Fibroblast of villous mesenchyme (primary cell): ENCODE measurements around the gene STK38. TPM values are rescaled to one million over a fixed set of nuclear protein-coding genes. Genes with fewer than 3 reads are reported as not detected.
"Not testable (repeated sequence)": the region's sequence is repeated elsewhere in the genome, so short reads cannot be mapped to it uniquely, and the experiment has no call there.

Experiments
- DNase-seq: peaks from one replicate; pipeline ENCODE4 v3.0.0-alpha.2; 2010; ENCODE audit warnings: low read depth
- H3K4me3 ChIP-seq: 2 replicates; pipeline ENCODE4 v1.5.1; 2011; ENCODE audit warnings: low read depth, mild to moderate bottlenecking, low read length
- total RNA-seq: library from RNA; depleted of rRNA; stranded (reverse); fragments of >200 nt; gene quantifications from 2 replicates; pipeline ENCODE4 v1.2.3, GENCODE V29; 2012
- TF ChIP-seq, protein P1 (sequence below): IDR thresholded peaks from 2 replicates; pipeline ENCODE4 v1.5.1; 2012; ENCODE audit warnings: low read depth, mild to moderate bottlenecking, low read length; ENCODE audit not compliant: insufficient read depth

Gene STK38
- total RNA-seq, 1 donor: 55.3 TPM

DNA sequence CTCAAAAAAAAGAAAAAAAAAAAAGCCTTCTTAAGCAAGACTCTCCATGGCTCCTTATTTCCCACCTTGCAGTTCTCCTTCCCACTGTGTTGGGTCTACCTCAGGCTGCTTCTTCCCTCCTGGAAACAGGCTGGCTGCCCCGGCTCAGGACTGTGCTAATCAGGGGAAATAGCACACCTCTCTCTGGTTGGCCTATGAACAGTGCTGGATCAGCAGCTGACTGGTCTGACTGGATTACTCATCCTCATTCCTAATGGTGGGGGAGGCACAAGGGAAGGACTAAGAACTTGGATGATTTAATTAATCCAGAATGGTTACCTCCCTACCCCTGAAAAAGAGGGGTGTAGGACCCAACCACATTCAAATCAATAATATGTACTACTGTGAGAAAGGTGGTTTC is 43.0 kb upstream of the STK38 start:
- no peak overlapping the region for H3K4me3 ChIP-seq
- DNase-seq: peak; percentile 78
- TF ChIP-seq, protein P1, sequence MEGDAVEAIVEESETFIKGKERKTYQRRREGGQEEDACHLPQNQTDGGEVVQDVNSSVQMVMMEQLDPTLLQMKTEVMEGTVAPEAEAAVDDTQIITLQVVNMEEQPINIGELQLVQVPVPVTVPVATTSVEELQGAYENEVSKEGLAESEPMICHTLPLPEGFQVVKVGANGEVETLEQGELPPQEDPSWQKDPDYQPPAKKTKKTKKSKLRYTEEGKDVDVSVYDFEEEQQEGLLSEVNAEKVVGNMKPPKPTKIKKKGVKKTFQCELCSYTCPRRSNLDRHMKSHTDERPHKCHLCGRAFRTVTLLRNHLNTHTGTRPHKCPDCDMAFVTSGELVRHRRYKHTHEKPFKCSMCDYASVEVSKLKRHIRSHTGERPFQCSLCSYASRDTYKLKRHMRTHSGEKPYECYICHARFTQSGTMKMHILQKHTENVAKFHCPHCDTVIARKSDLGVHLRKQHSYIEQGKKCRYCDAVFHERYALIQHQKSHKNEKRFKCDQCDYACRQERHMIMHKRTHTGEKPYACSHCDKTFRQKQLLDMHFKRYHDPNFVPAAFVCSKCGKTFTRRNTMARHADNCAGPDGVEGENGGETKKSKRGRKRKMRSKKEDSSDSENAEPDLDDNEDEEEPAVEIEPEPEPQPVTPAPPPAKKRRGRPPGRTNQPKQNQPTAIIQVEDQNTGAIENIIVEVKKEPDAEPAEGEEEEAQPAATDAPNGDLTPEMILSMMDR: no peak

DNA sequence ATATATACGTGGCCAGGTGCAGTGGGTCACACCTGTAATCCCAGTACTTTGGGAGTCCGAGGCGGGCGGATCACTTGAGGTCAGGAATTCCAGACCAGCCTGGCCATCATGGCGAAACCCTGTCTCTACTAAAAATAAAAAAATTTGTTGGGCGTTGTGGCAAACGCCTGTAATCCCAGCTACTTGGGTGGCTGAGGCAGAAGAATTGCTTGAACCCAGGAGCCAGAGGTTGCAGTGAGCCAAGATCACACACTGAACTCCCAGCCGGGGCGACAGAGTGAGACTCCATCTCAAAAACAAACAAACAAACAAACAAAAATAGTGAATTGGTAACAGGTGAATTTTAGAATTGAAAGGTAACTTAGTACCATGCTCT is 41.7 kb upstream of the STK38 start:
- not testable (repeated sequence) for H3K4me3 ChIP-seq, DNase-seq

DNA sequence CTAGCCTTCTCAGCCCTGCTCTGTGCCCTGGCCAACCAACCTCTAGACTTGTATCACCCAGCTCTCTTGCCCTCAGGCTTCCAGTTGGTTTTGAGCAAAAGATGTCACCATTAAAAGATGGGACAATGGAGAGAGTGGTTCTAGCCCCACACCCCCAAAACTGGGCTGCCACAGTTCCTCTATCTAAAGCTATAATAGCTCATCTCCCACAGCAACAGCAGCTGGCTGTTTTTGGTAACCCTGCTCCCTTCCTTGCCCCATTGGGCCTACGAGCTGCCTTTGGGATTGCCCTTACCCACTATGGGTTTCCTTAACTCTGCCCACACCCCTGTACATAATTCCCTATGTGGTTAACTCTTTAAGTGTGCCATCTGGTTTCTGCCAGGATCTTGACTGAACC is 39.3 kb upstream of the STK38 start:
- H3K4me3 ChIP-seq: no peak overlapping the region
- TF ChIP-seq, protein P1: no peak
- DNase-seq: no peak

DNA sequence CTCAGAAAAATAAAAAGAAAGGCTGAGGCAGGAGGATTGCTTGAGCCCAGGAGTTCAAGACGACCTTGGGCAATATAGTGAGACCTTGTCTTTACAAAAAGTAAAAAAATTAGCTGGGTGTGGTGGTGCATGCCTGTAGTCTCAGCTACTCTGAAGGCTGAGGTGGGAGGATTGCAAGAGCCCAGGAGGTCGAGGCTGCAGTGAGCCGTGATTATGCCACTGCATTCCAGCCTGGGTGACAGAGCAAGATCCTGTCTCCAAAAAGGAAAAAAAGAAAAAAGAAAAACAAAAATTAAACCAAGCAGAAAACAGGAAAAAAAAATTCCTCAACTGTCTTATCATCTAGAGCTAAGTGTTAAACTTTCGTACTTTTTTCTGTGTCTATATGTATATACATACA is 34.4 kb upstream of the STK38 start:
- TF ChIP-seq, protein P1: no peak
- H3K4me3 ChIP-seq: no peak overlapping the region
- no peak for DNase-seq

DNA sequence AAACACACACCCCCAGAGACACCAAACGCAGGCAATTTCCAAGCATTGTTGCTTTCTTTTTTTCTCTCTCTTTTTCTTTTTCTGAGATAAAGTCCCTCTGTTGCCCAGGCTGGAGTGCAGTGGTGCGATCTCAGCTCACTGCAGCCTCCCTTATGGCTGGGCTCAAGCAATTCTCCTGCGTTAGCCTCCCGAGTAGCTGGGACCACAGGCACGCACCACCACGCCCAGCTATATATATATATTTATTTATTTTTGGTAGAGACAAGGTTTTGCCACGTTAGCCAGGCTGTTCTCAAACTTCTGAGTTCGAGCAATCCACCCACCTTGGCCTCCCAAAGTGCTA is 32.9 kb upstream of the STK38 start:
- H3K4me3 ChIP-seq: no peak overlapping the region
- TF ChIP-seq, protein P1: no peak

DNA sequence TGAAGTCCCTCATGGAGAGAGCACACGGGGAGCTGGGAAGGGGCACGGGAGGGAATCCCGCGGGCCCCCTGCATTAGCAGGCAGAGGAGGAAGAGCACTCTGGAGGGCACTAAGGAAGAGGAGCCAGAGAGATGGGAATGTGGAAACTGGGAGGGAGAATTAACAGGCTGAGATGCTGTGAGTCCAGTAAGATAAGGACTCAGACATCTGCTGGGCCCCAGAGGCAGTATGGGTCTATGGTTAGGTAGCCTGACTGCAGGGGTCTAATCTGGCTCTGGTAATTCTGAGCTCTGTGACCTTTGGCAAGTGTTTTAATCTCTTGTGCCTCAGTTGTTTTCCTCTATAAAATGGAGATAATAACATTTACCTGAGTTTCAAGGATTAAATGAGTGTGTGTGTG is 31.2 kb upstream of the STK38 start:
- TF ChIP-seq, protein P1: no peak

More for the DNA sequence above, 32.9 kb upstream of the STK38 start:
- DNase-seq: no peak

DNA sequence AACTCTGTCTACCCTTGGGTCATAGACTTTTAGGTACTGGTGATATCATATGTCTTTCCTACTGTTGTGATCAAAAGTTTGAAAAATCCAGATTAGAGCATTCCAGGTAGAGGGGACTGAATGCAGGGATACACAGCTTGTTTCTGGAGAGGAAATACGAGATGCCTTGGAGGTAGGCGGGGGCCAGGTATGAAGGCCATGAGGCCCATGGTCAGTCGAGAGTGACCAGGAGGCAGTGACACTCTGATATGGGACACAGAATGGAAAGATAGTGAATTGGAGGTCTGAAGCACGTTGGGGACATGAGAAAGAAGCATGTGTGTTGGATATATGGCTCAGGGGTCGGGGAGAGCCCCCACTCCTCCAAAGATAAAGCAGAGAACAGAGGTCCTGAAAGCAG is 30.8 kb upstream of the STK38 start:
- DNase-seq: no peak
- no peak overlapping the region for H3K4me3 ChIP-seq
- TF ChIP-seq, protein P1: no peak

More for the DNA sequence above, 31.2 kb upstream of the STK38 start:
- H3K4me3 ChIP-seq: no peak overlapping the region
- peak; percentile 30 for DNase-seq
